ENCODE data around the gene TAF11L5.
"Not testable (repeated sequence)": the region's sequence is repeated elsewhere in the genome, so short reads cannot be mapped to it uniquely, and the experiment has no call there.

TAF11L5 gene

GRCh38 chr5:17524935-17525334 is at the start of gene TAF11L5:
TAF11L5 (plus strand) TSS chr5:17525235.
- H3K4me3 ChIP-seq (ENCODE audit: low read depth, low read length): not testable (repeated sequence)

DNA sequence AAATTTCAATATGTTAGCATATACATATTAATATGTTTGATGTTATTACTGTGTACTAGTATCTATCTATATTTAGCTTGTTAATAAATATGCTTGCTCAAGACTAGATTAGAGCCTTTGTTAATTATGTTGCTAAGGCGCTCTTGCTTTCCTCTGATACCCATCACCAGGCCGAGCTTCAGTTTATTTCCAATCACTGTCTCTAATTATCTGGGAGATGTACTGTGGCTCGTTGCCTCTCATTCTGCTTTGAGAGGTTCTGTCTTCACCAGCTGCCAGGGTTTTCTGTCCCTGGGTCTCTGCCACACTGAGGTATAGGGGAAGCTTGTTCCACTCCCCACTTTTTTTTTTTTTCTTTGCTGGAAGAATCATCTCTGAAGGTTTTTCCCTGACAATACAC is 48.0 kb upstream of the TAF11L5 start:
- no peak overlapping the region for H3K4me3 ChIP-seq (ENCODE audit: low read depth, low read length)

- no peak overlapping the region for H3K4me3 ChIP-seq (ENCODE audit: low read depth, low read length)
These were observed 47.3 kb upstream of the TAF11L5 start for GRCh38 chr5:17477573-17478265.

DNA sequence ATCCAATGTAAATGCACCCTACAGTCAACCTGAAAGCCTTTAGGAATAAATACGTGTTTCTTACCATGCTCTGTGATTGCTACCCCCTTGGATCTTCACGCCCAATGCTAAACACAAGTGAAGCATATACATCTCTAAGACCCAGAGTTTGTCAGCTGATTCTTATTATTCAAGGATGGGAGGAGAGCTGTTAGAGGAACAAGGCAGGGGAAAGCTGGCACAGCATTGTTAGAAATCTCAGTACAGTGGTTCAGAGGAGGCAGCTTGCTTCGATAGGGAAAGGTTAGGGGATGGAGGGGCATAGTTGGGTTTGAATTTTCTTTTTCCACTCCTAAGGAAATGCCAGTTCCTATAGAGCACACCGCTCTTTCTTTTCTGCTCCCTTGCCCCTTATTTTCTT is 43.7 kb upstream of the TAF11L5 start:
- no peak overlapping the region for H3K4me3 ChIP-seq (ENCODE audit: low read depth, low read length)

- no peak overlapping the region for H3K4me3 ChIP-seq (ENCODE audit: low read depth, low read length)
These were observed 42.2 kb upstream of the TAF11L5 start for GRCh38 chr5:17482790-17483189.

DNA sequence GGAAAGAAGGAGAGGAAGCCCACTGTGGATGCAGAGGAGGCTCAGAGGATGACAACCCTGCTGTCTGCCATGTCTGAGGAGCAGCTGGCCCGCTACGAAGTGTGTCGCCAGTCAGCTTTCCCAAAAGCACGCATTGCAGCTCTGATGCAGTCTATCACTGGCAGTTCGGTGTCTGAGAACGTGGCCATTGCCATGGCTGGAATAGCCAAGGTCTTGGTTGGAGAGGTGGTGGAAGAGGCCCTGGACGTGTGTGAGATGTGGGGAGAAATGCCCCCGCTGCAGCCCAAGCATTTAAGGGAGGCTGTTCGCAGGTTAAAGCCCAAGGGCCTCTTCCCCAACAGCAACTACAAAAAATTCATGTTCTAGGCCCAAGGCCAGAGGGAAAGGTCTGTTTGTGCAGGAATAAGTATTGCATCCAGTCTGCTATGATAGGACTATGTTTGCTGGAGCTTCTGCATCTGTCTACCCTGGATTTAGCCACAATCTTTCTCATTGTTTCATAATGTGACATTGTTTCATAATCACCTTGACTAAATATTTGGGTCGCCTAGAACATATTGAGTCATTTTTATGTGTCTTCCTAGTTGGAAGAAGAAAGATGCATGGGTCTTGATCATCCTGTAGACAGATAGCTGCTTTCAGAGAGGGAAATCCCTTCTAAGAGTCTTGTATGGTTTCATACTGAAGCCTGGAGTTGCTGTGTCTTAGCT is 38.4 kb upstream of the TAF11L5 start:
- not testable (repeated sequence) for H3K4me3 ChIP-seq (ENCODE audit: low read depth, low read length)

DNA sequence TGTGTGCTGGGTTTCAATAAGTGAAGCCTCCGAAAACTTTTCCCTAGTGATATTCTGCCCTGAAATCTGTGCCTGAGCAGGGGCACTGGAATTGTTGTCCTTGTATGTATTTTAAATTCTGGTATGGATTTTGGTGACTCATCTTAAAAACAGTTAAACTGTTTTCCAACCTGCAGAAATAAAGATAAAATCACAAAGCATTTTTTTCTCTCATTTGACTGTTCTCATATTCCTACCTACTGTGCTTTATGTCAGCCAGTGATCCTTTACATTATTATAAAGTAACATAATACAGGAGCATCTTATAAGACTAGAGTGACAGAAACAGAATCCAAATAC is 37.9 kb upstream of the TAF11L5 start:
- H3K4me3 ChIP-seq (ENCODE audit: low read depth, low read length): no peak overlapping the region

DNA sequence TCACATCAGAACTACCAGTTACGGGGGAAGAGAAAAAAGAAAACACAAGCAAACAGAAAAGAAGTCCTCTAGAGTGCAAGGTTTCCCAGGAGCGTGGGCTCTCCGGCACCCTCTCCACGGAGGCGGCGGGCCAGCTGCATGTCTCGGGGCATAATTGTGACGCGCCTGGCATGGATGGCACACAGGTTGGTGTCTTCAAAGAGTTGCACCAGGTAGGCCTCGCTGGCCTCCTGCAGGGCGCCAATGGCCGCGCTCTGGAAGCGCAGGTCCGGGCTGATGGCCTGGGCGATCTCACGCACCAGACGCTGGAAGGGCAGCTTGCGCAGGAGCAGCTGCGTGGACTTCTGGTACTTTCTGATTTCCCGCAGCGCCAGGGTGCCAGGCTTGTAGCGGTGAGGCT is 33.8 kb upstream of the TAF11L5 start:
- not testable (repeated sequence) for H3K4me3 ChIP-seq (ENCODE audit: low read depth, low read length)

GRCh38 chr5:17492770-17493169 is 32.3 kb upstream of the TAF11L5 start:
- H3K4me3 ChIP-seq (ENCODE audit: low read depth, low read length): no peak overlapping the region

- H3K4me3 ChIP-seq (ENCODE audit: low read depth, low read length): no peak overlapping the region
These were observed 27.6 kb upstream of the TAF11L5 start for GRCh38 chr5:17497446-17497845.

- H3K4me3 ChIP-seq (ENCODE audit: low read depth, low read length): not testable (repeated sequence)
These were observed 27.1 kb upstream of the TAF11L5 start, which contains the start of gene TAF11L2 for GRCh38 chr5:17497931-17498330. TAF11L2 (plus strand) TSS chr5:17498231.

- H3K4me3 ChIP-seq (ENCODE audit: low read depth, low read length): no peak overlapping the region
These were observed 13.2 kb upstream of the TAF11L5 start for GRCh38 chr5:17511775-17512325.

DNA sequence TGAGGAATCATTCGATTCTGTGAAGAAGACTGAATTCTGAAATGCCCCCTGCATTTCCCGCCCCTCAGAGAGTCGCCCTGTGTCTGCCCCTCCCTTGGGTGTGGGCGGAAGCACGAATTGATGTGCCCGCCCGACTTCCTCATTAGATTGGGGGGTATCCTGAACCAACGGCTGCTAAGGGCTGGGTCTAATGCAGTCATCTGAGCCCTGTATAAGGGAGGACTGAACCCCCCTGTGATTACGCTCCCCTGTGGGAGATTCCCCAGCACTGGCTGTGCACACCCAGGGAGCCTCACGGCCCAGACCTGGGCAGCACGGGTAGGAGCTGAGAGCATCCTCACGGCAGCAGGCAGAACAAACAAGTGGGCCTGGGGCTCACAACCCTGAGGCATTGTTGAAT is 7.5 kb upstream of the TAF11L5 start:
- not testable (repeated sequence) for H3K4me3 ChIP-seq (ENCODE audit: low read depth, low read length)

- not testable (repeated sequence) for H3K4me3 ChIP-seq (ENCODE audit: low read depth, low read length)
These were observed 7.0 kb upstream of the TAF11L5 start, which contains the start of gene TAF11L3 for GRCh38 chr5:17518067-17518466. TAF11L3 (plus strand) TSS chr5:17518367.

DNA sequence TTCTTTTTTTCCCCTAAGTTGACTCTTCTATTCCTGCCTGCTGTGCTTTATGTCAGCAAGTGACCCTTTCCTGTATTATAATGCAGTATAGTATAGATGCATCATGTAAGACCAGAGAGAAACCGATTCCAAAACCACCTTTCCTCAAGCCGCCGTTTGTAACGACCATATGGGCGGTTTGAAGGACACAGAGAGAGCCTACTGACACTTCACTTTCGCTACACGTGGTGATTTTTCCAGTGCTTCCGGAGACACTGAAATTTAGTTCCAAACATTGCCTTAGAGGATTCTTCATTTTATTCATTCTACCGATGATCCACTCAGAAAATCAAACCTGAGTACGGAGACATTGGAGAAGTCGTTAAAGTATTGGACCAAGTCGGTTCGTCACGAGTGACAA is 5.5 kb upstream of the TAF11L5 start:
- not testable (repeated sequence) for H3K4me3 ChIP-seq (ENCODE audit: low read depth, low read length)

DNA sequence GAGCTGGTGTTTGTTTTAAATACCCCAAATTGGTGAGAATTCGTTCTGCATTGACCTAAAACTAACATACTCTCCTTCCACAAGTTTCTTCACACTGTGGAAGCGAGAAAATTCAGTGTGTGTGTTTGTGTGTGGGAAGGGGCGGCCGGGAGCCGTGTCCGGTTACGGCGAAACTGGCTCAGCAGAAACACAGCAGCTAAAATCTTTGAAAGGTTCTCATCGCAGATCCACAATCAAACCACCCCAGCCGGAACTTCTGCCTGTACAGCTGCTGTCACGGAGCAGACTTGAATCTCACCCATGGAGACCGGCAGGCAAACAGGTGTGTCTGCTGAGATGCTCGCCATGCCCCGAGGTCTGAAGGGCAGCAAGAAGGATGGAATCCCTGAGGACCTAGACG is 3.5 kb upstream of the TAF11L5 start, which contains the start of gene TAF11L4:
TSS of gene TAF11L4 (plus strand) at position 301 of the 400 bp plus-strand sequence.
- H3K4me3 ChIP-seq (ENCODE audit: low read depth, low read length): not testable (repeated sequence)

- H3K4me3 ChIP-seq (ENCODE audit: low read depth, low read length): not testable (repeated sequence)
These were observed 1.5 kb downstream of the TAF11L5 start for GRCh38 chr5:17526504-17526903.

DNA sequence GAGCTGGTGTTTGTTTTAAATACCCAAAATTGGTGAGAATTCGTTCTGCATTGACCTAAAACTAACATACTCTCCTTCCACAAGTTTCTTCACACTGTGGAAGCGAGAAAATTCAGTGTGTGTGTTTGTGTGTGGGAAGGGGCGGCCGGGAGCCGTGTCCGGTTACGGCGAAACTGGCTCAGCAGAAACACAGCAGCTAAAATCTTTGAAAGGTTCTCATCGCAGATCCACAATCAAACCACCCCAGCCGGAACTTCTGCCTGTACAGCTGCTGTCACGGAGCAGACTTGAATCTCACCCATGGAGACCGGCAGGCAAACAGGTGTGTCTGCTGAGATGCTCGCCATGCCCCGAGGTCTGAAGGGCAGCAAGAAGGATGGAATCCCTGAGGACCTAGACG is 3.3 kb downstream of the TAF11L5 start, which contains the start of gene TAF11L6:
TSS of gene TAF11L6 (plus strand) at position 301 of the 400 bp plus-strand sequence.
- not testable (repeated sequence) for H3K4me3 ChIP-seq (ENCODE audit: low read depth, low read length)

All from iPS-11a (cell line).